NT2/D1 (cell line): ENCODE data around the gene INKA2.

Experiments used
- SUZ12 ChIP-seq: IDR thresholded peaks from 2 replicates; pipeline ENCODE4 v1.6.1; 2011; ENCODE audit not compliant: insufficient read length, insufficient read depth; ENCODE audit errors: extremely low read depth
- YY1 ChIP-seq: IDR thresholded peaks from 2 replicates; pipeline ENCODE4 v1.6.1; 2011; ENCODE audit not compliant: insufficient read length, insufficient read depth
- ZNF274 ChIP-seq: IDR thresholded peaks from 2 replicates; pipeline ENCODE4 v1.6.1; 2011; ENCODE audit warnings: mild to moderate bottlenecking, low read depth, low read length

DNA sequence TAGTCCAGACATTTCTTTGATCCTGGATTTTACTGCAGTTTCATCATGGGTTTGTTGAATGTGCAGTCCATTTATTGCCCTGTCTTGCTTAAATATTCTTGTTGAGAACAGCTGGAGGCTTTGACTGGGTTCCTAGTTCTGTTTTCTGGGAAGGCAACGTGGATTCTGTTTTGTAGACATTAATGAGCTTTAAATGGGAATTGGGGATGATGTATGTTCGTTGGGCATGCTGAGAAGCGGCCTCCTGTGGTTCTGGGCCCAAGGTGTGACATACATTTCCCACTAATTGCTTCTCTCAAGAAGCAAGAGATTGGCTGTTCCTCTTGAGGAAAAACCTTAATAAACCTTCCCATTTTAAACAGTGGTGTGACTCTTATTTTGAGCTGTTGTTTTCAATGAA, 22.9 kb downstream of the INKA2 start:
- no peak for TF ChIP-seq SUZ12
- no peak for TF ChIP-seq ZNF274
- TF ChIP-seq YY1, result no peak
